Colonic mucosa (tissue), 4 donors: ENCODE measurements around the gene SCN8A. TPM values are rescaled to one million over a fixed set of nuclear protein-coding genes. Genes with fewer than 3 reads are reported as not detected.

Experiments used
- DNase-seq: peaks from one replicate; pipeline ENCODE4 v3.0.0-alpha.2; 2020
- H3K27ac ChIP-seq: fragments of 200-600 bp; one replicate; pipeline ENCODE4 v1.8.0; 2021
- H3K27me3 ChIP-seq: fragments of 200-600 bp; one replicate; pipeline ENCODE4 v1.8.0; 2021
- H3K36me3 ChIP-seq: fragments of 200-600 bp; one replicate; pipeline ENCODE4 v1.8.0; 2021
- H3K4me1 ChIP-seq: fragments of 200-600 bp; one replicate; pipeline ENCODE4 v1.8.0; 2021; ENCODE audit warnings: mild to moderate bottlenecking
- H3K4me3 ChIP-seq: fragments of 200-600 bp; one replicate; pipeline ENCODE4 v1.8.0; 2021
- H3K9ac ChIP-seq, 2 donors: one replicate each; pipeline ENCODE4 v1.7.0; 2013; ENCODE audit warnings: control low read depth in 2 of 2, low read depth in 2 of 2, low read length in 2 of 2
- H3K9me3 ChIP-seq: fragments of 200-600 bp; one replicate; pipeline ENCODE4 v1.8.0; 2021
- CTCF ChIP-seq: fragments of 200-600 bp; IDR thresholded peaks from one replicate; pipeline ENCODE4 v1.8.0; 2022; ENCODE audit warnings: antibody characterized with exemption, mild to moderate bottlenecking
- intact Hi-C: fragments of 100-400 bp; cut with DNase I; formaldehyde crosslinking; loops from one replicate; pipeline ENCODE4 v1.14.1; 2022
- total RNA-seq, 2 donors: library from RNA; stranded (reverse); fragmentation: NEBNext Ultra II Directional in 1 of 2; extraction: Animal tissue kit (Norgen Biotek cat#: 25700) in 1 of 2; gene quantifications; one replicate each; pipeline ENCODE4 v1.2.1, GENCODE V29; 2021
- donor health status: healthy.
- donor health status: DM: no; HTN: no; CAD: no.
- donor health status: DM: no; HTN: no; CAD: no.

Gene SCN8A
- total RNA-seq, 2 donors from 2014 or later: 4.2 to 10.0 TPM

DNA sequence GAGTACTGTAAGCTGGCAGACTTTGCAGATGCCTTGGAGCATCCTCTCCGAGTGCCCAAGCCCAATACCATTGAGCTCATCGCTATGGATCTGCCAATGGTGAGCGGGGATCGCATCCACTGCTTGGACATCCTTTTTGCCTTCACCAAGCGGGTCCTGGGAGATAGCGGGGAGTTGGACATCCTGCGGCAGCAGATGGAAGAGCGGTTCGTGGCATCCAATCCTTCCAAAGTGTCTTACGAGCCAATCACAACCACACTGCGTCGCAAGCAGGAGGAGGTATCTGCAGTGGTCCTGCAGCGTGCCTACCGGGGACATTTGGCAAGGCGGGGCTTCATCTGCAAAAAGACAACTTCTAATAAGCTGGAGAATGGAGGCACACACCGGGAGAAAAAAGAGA lies 215.9 kb downstream of the SCN8A start:
- DNase-seq: no peak
- intact Hi-C loops: no loop called here
- H3K27me3 ChIP-seq: no peaks in the 10 kb centered on the region
- H3K27ac ChIP-seq: no peak overlapping the region
- no peaks in the 10 kb centered on the region for H3K9me3 ChIP-seq
- TF ChIP-seq CTCF: no peak
- no peak overlapping the region for H3K9ac ChIP-seq
- H3K4me3 ChIP-seq: no peak overlapping the region
- no peaks in the 10 kb centered on the region for H3K36me3 ChIP-seq
- H3K4me1 ChIP-seq: no peaks in the 10 kb centered on the region

GRCh38 chr12:51809193-51809592 lies 218.2 kb downstream of the SCN8A start:
- Histone ChIP-seq H3K27ac (no peak overlapping the region), H3K9ac (no peak overlapping the region), H3K36me3 (no peaks in the 10 kb centered on the region), H3K4me3 (no peak overlapping the region), H3K4me1 (no peaks in the 10 kb centered on the region), H3K9me3 (no peaks in the 10 kb centered on the region), H3K27me3 (no peaks in the 10 kb centered on the region)
- no peak for DNase-seq
- intact Hi-C loops: no loop called here
- no peak for TF ChIP-seq CTCF

DNA sequence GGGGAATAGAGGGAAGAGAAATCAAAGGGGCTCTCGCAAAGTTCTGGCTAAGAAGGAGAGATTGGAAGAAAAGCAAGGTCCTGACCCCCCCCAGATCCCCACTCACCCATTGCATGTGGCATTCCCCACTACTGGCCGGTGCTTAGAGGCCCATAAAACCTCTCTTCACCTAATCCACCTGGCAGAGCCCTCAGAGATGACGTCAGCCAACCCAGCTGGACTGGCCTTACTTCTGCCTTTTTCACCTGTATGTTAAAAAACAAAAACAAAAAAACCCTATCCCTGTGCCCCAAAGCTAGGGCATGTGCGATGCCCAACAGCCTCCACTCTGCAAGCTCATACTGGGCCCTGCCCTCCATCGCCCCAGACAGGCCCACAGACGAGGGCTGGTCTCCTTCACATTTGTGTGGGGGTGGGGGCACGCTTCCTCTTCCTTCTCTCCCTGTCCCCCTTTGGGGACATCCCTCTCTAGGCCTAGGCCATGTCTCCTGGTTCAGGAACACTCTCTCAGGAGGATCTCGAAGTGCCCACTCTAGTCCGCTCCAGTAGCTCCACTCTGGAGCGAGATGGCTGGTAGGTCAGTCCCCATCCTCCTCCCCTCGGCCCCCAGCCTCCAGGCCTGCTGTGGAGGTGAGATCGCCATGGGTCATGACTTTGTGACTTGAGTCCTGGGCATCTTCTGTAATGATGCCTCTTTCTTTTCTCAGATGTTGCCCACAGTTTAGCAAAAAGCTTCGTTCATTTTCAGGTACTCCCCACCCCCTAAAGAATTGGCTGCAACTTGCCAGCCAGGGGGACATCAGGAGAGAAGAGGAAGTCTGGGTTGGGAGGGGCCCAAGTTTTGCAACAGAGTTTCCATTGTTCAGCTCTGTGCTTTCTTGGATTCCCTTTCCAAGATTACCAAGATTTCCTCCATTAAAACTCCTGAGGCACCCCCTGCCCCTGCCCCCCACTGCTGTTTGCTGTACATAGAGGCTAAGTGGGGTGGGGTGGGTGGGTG lies 220.5 kb downstream of the SCN8A start:
- H3K9ac ChIP-seq: no peak overlapping the region
- intact Hi-C loops: no loop called here
- no peaks in the 10 kb centered on the region for H3K36me3 ChIP-seq
- TF ChIP-seq CTCF: no peak
- H3K4me1 ChIP-seq: no peaks in the 10 kb centered on the region
- H3K9me3 ChIP-seq: no peaks in the 10 kb centered on the region
- no peaks in the 10 kb centered on the region for H3K27me3 ChIP-seq
- H3K27ac ChIP-seq: no peak overlapping the region
- no peak overlapping the region for H3K4me3 ChIP-seq
- DNase-seq: no peak

DNA sequence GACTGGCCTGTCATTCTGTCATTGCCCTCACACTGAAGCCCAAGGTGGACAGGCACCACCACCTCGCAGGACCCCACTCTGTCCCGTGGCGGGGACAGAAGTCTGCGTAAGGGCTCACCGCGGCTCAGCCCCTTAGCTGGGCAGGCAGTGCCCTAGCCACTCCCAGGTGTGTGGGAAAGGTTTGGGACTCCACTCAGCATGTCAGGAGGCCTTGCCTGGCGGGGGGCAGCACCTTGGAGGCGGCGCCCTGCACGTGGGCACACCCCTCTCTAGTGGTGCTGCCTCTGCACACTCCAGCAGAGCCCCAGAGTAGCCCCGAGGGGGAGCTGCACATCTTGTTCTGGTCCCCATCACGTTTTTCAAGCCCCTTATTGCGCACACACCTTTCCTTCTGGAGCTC lies 221.8 kb downstream of the SCN8A start:
- no peak for DNase-seq
- H3K9me3 ChIP-seq: no peaks in the 10 kb centered on the region
- no peaks in the 10 kb centered on the region for H3K27me3 ChIP-seq
- intact Hi-C loops: no loop called here
- no peak for TF ChIP-seq CTCF
- H3K27ac ChIP-seq: no peak overlapping the region
- H3K4me1 ChIP-seq: no peaks in the 10 kb centered on the region
- H3K9ac ChIP-seq: no peak overlapping the region
- no peaks in the 10 kb centered on the region for H3K36me3 ChIP-seq
- no peak overlapping the region for H3K4me3 ChIP-seq

DNA sequence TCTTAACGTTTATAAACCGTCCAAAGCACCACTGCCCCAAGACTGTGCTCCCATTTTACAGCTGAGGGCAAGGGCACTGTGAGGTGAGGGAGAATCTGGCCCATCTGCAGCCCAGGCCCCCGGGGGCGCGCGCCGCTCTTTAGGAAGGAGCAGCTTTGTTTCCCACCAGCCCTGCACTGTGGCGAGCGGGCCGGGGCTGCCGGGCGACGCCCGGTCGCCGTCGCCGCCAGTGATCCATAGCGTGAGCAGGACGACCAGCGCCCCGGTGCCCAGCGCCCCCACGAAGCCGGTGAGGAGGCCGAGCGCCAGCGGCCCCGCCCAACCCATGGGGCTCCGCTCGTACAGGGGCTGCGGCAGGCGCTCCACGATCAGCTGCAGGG lies 222.9 kb downstream of the SCN8A start:
- Histone ChIP-seq H3K9me3 (no peaks in the 10 kb centered on the region), H3K27ac (no peak overlapping the region), H3K27me3 (no peaks in the 10 kb centered on the region), H3K36me3 (no peaks in the 10 kb centered on the region), H3K4me3 (peak overlapping the region; percentile 73), H3K4me1 (no peaks in the 10 kb centered on the region), H3K9ac (peak overlapping the region; percentile 46 to 88)
- no peak for TF ChIP-seq CTCF
- intact Hi-C loops: no loop called here
- DNase-seq: no peak
